PFSK-1 (cell line): ENCODE results near the gene CCDC192.

ENCODE experiments used
- FOXP2 ChIP-seq: optimal IDR thresholded peaks from 2 replicates; pipeline ENCODE3; 2011; ENCODE audit warnings: borderline replicate concordance, control low read depth, inconsistent platforms; ENCODE audit not compliant: insufficient read depth; ENCODE audit errors: extremely low read length, extremely low read depth
- POLR2AphosphoS5 ChIP-seq: IDR thresholded peaks from 2 replicates; pipeline ENCODE4 v1.6.1; 2012; ENCODE audit warnings: low read depth, mild to moderate bottlenecking, control low read depth, low read length, moderate library complexity
- SIN3A ChIP-seq: IDR thresholded peaks from 2 replicates; pipeline ENCODE4 v1.6.1; 2012; ENCODE audit warnings: mild to moderate bottlenecking, low read length, moderate library complexity, borderline replicate concordance; ENCODE audit not compliant: insufficient read depth
- TAF1 ChIP-seq: IDR thresholded peaks from 2 replicates; pipeline ENCODE4 v1.6.1; 2012; ENCODE audit warnings: low read length, control low read depth, borderline replicate concordance; ENCODE audit not compliant: insufficient read depth
- TF ChIP-seq, protein P1 (sequence below), 2 experiments: IDR thresholded peaks; 2 replicates each; pipeline versions ENCODE4 v1.6.1 to v1.8.0; 2011 to 2012; ENCODE audit warnings: low read depth in 2 of 2, low read length in 2 of 2, control low read depth in 1 of 2, inconsistent platforms in 1 of 2, mild to moderate bottlenecking in 1 of 2, moderate library complexity in 1 of 2; ENCODE audit not compliant: insufficient read depth in 1 of 2

GRCh38 chr5:127791439-127791838 is 88.2 kb downstream of the CCDC192 start:
- no peak for TF ChIP-seq POLR2AphosphoS5
- TF ChIP-seq TAF1 = no peak
- TF ChIP-seq, protein P1, sequence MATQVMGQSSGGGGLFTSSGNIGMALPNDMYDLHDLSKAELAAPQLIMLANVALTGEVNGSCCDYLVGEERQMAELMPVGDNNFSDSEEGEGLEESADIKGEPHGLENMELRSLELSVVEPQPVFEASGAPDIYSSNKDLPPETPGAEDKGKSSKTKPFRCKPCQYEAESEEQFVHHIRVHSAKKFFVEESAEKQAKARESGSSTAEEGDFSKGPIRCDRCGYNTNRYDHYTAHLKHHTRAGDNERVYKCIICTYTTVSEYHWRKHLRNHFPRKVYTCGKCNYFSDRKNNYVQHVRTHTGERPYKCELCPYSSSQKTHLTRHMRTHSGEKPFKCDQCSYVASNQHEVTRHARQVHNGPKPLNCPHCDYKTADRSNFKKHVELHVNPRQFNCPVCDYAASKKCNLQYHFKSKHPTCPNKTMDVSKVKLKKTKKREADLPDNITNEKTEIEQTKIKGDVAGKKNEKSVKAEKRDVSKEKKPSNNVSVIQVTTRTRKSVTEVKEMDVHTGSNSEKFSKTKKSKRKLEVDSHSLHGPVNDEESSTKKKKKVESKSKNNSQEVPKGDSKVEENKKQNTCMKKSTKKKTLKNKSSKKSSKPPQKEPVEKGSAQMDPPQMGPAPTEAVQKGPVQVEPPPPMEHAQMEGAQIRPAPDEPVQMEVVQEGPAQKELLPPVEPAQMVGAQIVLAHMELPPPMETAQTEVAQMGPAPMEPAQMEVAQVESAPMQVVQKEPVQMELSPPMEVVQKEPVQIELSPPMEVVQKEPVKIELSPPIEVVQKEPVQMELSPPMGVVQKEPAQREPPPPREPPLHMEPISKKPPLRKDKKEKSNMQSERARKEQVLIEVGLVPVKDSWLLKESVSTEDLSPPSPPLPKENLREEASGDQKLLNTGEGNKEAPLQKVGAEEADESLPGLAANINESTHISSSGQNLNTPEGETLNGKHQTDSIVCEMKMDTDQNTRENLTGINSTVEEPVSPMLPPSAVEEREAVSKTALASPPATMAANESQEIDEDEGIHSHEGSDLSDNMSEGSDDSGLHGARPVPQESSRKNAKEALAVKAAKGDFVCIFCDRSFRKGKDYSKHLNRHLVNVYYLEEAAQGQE (IDR thresholded peaks at IDR 0.05; ENCODE audit: insufficient read depth in 1 of 2, low read depth in 2 of 2, low read length in 2 of 2) = no peak
- no peak for TF ChIP-seq FOXP2
- TF ChIP-seq SIN3A = no peak
